Measurements from ENCODE around the gene PTPRT. TPM values are rescaled to one million over a fixed set of nuclear protein-coding genes. Genes with fewer than 3 reads are reported as not detected.

The PTPRT gene
- total RNA-seq, 6 donors from 2014 or later, result 0.20 to 7.1 (median 3.8) TPM

- no peaks in the 10 kb centered on the region for H3K9me3 ChIP-seq
- H3K4me1 ChIP-seq, result no peaks in the 10 kb centered on the region
- WGBS, 2 donors, result 73 to 74% methylated on average over 6 of the region's 6 CpGs
- no peak for TF ChIP-seq EP300 (IDR thresholded peaks at IDR 0.05)
- TF ChIP-seq POLR2AphosphoS5 (IDR thresholded peaks at IDR 0.05), result no peak
- TF ChIP-seq POLR2A (IDR thresholded peaks at IDR 0.05), result no peak
- TF ChIP-seq CTCF (IDR thresholded peaks at IDR 0.05), result no peak
- ATAC-seq (ENCODE audit: low FRiP score in 2 of 2), result no peak
- H3K27ac ChIP-seq, result no peak overlapping the region
- no peaks in the 10 kb centered on the region for H3K27me3 ChIP-seq
- no peak for DNase-seq
- H3K4me3 ChIP-seq, result no peak overlapping the region
- H3K36me3 ChIP-seq, result no peaks in the 10 kb centered on the region
Observed at GRCh38 chr20:42886046-42886445, 303.7 kb downstream of the PTPRT start.

GRCh38 chr20:42875581-42875980, 314.1 kb downstream of the PTPRT start:
- H3K4me1 ChIP-seq, result no peaks in the 10 kb centered on the region
- H3K27me3 ChIP-seq, result no peaks in the 10 kb centered on the region
- no peak overlapping the region for H3K4me3 ChIP-seq
- no peaks in the 10 kb centered on the region for H3K9me3 ChIP-seq
- WGBS, 2 donors, result 50 to 62% methylated on average over 2 of the region's 2 CpGs
- H3K36me3 ChIP-seq, result no peaks in the 10 kb centered on the region
- no peak for DNase-seq
- TF ChIP-seq POLR2AphosphoS5 (IDR thresholded peaks at IDR 0.05) (no peak), CTCF (IDR thresholded peaks at IDR 0.05) (no peak), POLR2A (IDR thresholded peaks at IDR 0.05) (no peak), EP300 (IDR thresholded peaks at IDR 0.05) (no peak)
- no peak overlapping the region for H3K27ac ChIP-seq
- no peak for ATAC-seq (ENCODE audit: low FRiP score in 2 of 2)

GRCh38 chr20:42873259-42873658, 316.4 kb downstream of the PTPRT start:
- Histone ChIP-seq H3K36me3 (no peaks in the 10 kb centered on the region), H3K27ac (no peak overlapping the region), H3K27me3 (no peaks in the 10 kb centered on the region), H3K4me3 (no peak overlapping the region), H3K4me1 (no peaks in the 10 kb centered on the region), H3K9me3 (no peaks in the 10 kb centered on the region)
- TF ChIP-seq POLR2AphosphoS5 (IDR thresholded peaks at IDR 0.05) (no peak), CTCF (IDR thresholded peaks at IDR 0.05) (no peak), EP300 (IDR thresholded peaks at IDR 0.05) (no peak), POLR2A (IDR thresholded peaks at IDR 0.05) (no peak)
- DNase-seq, result no peak
- WGBS, 2 donors, result 78 to 88% methylated on average over 3 of the region's 3 CpGs
- ATAC-seq (ENCODE audit: low FRiP score in 2 of 2), result no peak

GRCh38 chr20:42864116-42864515, 325.6 kb downstream of the PTPRT start:
- TF ChIP-seq EP300 (IDR thresholded peaks at IDR 0.05) (no peak), POLR2A (IDR thresholded peaks at IDR 0.05) (no peak), POLR2AphosphoS5 (IDR thresholded peaks at IDR 0.05) (no peak), CTCF (IDR thresholded peaks at IDR 0.05) (no peak)
- H3K9me3 ChIP-seq, result no peaks in the 10 kb centered on the region
- H3K4me1 ChIP-seq, result no peaks in the 10 kb centered on the region
- no peak overlapping the region for H3K27ac ChIP-seq
- no peak overlapping the region for H3K4me3 ChIP-seq
- no peaks in the 10 kb centered on the region for H3K27me3 ChIP-seq
- WGBS, 2 donors, result 64 to 86% methylated on average over 2 to 3 of the region's 3 CpGs
- H3K36me3 ChIP-seq, result no peaks in the 10 kb centered on the region
- no peak for DNase-seq
- ATAC-seq (ENCODE audit: low FRiP score in 2 of 2), result no peak

- no peaks in the 10 kb centered on the region for H3K9me3 ChIP-seq
- WGBS, 2 donors, result 69 to 73% methylated on average over 5 of the region's 5 CpGs
- no peaks in the 10 kb centered on the region for H3K4me1 ChIP-seq
- DNase-seq (no peak), ATAC-seq (ENCODE audit: low FRiP score in 2 of 2) (no peak)
- TF ChIP-seq POLR2AphosphoS5 (IDR thresholded peaks at IDR 0.05), result no peak
- no peak for TF ChIP-seq POLR2A (IDR thresholded peaks at IDR 0.05)
- no peak for TF ChIP-seq EP300 (IDR thresholded peaks at IDR 0.05)
- no peak for TF ChIP-seq CTCF (IDR thresholded peaks at IDR 0.05)
- H3K27me3 ChIP-seq, result no peaks in the 10 kb centered on the region
- H3K27ac ChIP-seq, result no peak overlapping the region
- H3K4me3 ChIP-seq, result no peak overlapping the region
- no peaks in the 10 kb centered on the region for H3K36me3 ChIP-seq
Observed at GRCh38 chr20:42862446-42862845, 327.3 kb downstream of the PTPRT start.
